GM23338 (cell line): ENCODE measurements around the gene FFAR3. TPM values are rescaled to one million over a fixed set of nuclear protein-coding genes. Genes with fewer than 3 reads are reported as not detected.

Source experiments
- ATAC-seq: fragments of 200-7000 bp; cut with Tn5 transposase; 3 replicates; pipeline ENCODE4 v1.9.1; 2020
- DNase-seq: peaks from one replicate; pipeline ENCODE4 v3.0.0-alpha.2; 2015; ENCODE audit warnings: low spot score
- H2AFZ ChIP-seq: fragments of 200-600 bp; sonication (generic); 2 replicates; pipeline ENCODE4 v1.8.0; 2016; ENCODE audit warnings: antibody characterized with exemption, mild to moderate bottlenecking, moderate library complexity
- H3F3A ChIP-seq: fragments of 200-600 bp; sonication (generic); replicated peaks from 2 replicates; pipeline ENCODE4 v1.8.0; 2017; ENCODE audit warnings: antibody characterized with exemption, mixed run types, low read depth
- H3K27ac ChIP-seq: fragments of 200-600 bp; sonication (generic); 2 replicates; pipeline ENCODE4 v1.6.1; 2016; ENCODE audit warnings: low read depth
- H3K27me3 ChIP-seq: fragments of 200-600 bp; sonication (generic); 2 replicates; pipeline ENCODE4 v1.8.0; 2016; ENCODE audit warnings: mild to moderate bottlenecking, mixed run types, moderate library complexity; ENCODE audit not compliant: insufficient read depth
- H3K36me3 ChIP-seq: fragments of 200-600 bp; sonication (generic); 2 replicates; pipeline ENCODE4 v1.8.0; 2016; ENCODE audit warnings: mild to moderate bottlenecking; ENCODE audit not compliant: insufficient read depth
- H3K4me1 ChIP-seq: fragments of 200-600 bp; sonication (generic); 2 replicates; pipeline ENCODE4 v1.8.0; 2016; ENCODE audit warnings: mild to moderate bottlenecking, moderate library complexity; ENCODE audit not compliant: insufficient read depth
- H3K4me2 ChIP-seq: fragments of 200-600 bp; sonication (generic); 2 replicates; pipeline ENCODE4 v1.7.1; 2017; ENCODE audit warnings: mixed run types
- H3K4me3 ChIP-seq: fragments of 200-600 bp; sonication (generic); 2 replicates; pipeline ENCODE4 v1.6.1; 2016; ENCODE audit warnings: mixed run types
- H3K79me2 ChIP-seq: fragments of 200-600 bp; sonication (generic); replicated peaks from 2 replicates; pipeline ENCODE4 v1.8.0; 2017; ENCODE audit warnings: mild to moderate bottlenecking; ENCODE audit not compliant: insufficient read depth
- H3K9me2 ChIP-seq: fragments of 200-600 bp; sonication (generic); 2 replicates; pipeline ENCODE4 v1.8.0; 2017; ENCODE audit not compliant: insufficient read depth
- H4K20me1 ChIP-seq: fragments of 200-600 bp; sonication (generic); replicated peaks from 2 replicates; pipeline ENCODE4 v1.8.0; 2017; ENCODE audit warnings: mild to moderate bottlenecking; ENCODE audit not compliant: insufficient read depth
- H3K27ac Mint-ChIP-seq: 2 replicates; pipeline ENCODE4 v1.8.0; 2020; ENCODE audit warnings: inconsistent platforms, mild to moderate bottlenecking, moderate library complexity, mixed read lengths
- H3K27me3 Mint-ChIP-seq: 3 replicates; pipeline ENCODE4 v1.8.0; 2022; ENCODE audit warnings: low read depth, mild to moderate bottlenecking, moderate library complexity, mixed read lengths, inconsistent platforms; ENCODE audit not compliant: insufficient read depth, poor library complexity
- H3K36me3 Mint-ChIP-seq: 3 replicates; pipeline ENCODE4 v1.8.0; 2021; ENCODE audit warnings: low read depth, mild to moderate bottlenecking, inconsistent platforms, moderate library complexity, mixed read lengths
- H3K4me1 Mint-ChIP-seq: 3 replicates; pipeline ENCODE4 v1.8.0; 2020; ENCODE audit warnings: mild to moderate bottlenecking, inconsistent platforms, mixed read lengths
- H3K4me3 Mint-ChIP-seq: 3 replicates; pipeline ENCODE4 v1.8.0; 2021; ENCODE audit warnings: moderate library complexity, mild to moderate bottlenecking, inconsistent platforms, mixed read lengths
- H3K9me3 Mint-ChIP-seq: 3 replicates; pipeline ENCODE4 v1.8.0; 2020; ENCODE audit warnings: moderate library complexity, mild to moderate bottlenecking, inconsistent platforms, mixed read lengths
- CREB1 ChIP-seq: fragments of 250-450 bp; sonication (Bioruptor Pico); IDR thresholded peaks from 2 replicates; pipeline ENCODE4 v1.5.0; 2020; ENCODE audit warnings: low read depth, mild to moderate bottlenecking, moderate library complexity
- EZH2 ChIP-seq: fragments of 200-600 bp; sonication (generic); IDR thresholded peaks from one replicate; pipeline ENCODE4 v1.8.0; 2017; ENCODE audit warnings: antibody characterized with exemption, mild to moderate bottlenecking, low read depth; ENCODE audit not compliant: unreplicated experiment
- EZH2phosphoT487 ChIP-seq: fragments of 200-600 bp; sonication (generic); IDR thresholded peaks from one replicate; pipeline ENCODE4 v1.8.1; 2018; ENCODE audit warnings: antibody characterized with exemption; ENCODE audit not compliant: unreplicated experiment
- JUNB ChIP-seq: IDR thresholded peaks from one replicate; pipeline ENCODE4 v1.6.1; 2016; ENCODE audit warnings: antibody characterized with exemption; ENCODE audit not compliant: unreplicated experiment
- NANOG ChIP-seq: IDR thresholded peaks from 2 replicates; pipeline ENCODE4 v1.6.1; 2016; ENCODE audit warnings: antibody characterized with exemption, borderline replicate concordance
- POLR2AphosphoS5 ChIP-seq: IDR thresholded peaks from 2 replicates; pipeline ENCODE4 v1.6.1; 2016; ENCODE audit warnings: antibody characterized with exemption, low read depth
- STAT1 ChIP-seq: IDR thresholded peaks from one replicate; pipeline ENCODE4 v1.6.1; 2016; ENCODE audit warnings: antibody characterized with exemption; ENCODE audit not compliant: unreplicated experiment
- ZNF114 ChIP-seq: fragments of 250-450 bp; sonication (Bioruptor Pico); IDR thresholded peaks from 2 replicates; pipeline ENCODE4 v1.5.0; 2020; ENCODE audit warnings: mild to moderate bottlenecking, moderate library complexity
- ZNF331 ChIP-seq: fragments of 250-450 bp; sonication (Bioruptor Pico); IDR thresholded peaks from 2 replicates; pipeline ENCODE4 v1.5.0; 2020; ENCODE audit warnings: low read depth, mild to moderate bottlenecking, moderate library complexity
- polyA plus RNA-seq: library from polyadenylated mRNA; unstranded; fragments of >200 nt; fragmentation: Nextera tagmentation; extraction: Ambion mirVana; gene quantifications from 2 replicates; pipeline ENCODE4 v1.2.1, GENCODE V29; 2016
- total RNA-seq: library from RNA; depleted of rRNA; stranded (reverse); fragments of >200 nt; shearing (Covaris generic); gene quantifications from 2 replicates; pipeline ENCODE4 v1.2.3, GENCODE V29; 2014
- TF ChIP-seq, protein P1 (sequence below): fragments of 250-450 bp; sonication (Bioruptor Pico); IDR thresholded peaks from 2 replicates; pipeline ENCODE4 v1.5.0; 2020; ENCODE audit warnings: mild to moderate bottlenecking, moderate library complexity
- TF ChIP-seq, protein P2 (sequence below): IDR thresholded peaks from 2 replicates; pipeline ENCODE4 v1.6.1; 2016; ENCODE audit warnings: antibody characterized with exemption
- TF ChIP-seq, protein P3 (sequence below): IDR thresholded peaks from one replicate; pipeline ENCODE4 v1.6.1; 2018; ENCODE audit warnings: antibody characterized with exemption; ENCODE audit not compliant: unreplicated experiment
- TF ChIP-seq, protein P4 (sequence below), 2 experiments: fragments of 200-600 bp in 1 of 2; sonication (generic) in 1 of 2; conservative IDR thresholded peaks; 2 replicates each; pipeline versions ENCODE4 v1.5.1 to v1.6.1; 2016 to 2017; ENCODE audit warnings: antibody characterized with exemption in 2 of 2, low read depth in 2 of 2, mild to moderate bottlenecking in 2 of 2, moderate library complexity in 1 of 2

The FFAR3 gene
- total and polyA plus RNA-seq, 2 experiments from 2014 or later = 0.35 TPM; not detected in 1

DNA sequence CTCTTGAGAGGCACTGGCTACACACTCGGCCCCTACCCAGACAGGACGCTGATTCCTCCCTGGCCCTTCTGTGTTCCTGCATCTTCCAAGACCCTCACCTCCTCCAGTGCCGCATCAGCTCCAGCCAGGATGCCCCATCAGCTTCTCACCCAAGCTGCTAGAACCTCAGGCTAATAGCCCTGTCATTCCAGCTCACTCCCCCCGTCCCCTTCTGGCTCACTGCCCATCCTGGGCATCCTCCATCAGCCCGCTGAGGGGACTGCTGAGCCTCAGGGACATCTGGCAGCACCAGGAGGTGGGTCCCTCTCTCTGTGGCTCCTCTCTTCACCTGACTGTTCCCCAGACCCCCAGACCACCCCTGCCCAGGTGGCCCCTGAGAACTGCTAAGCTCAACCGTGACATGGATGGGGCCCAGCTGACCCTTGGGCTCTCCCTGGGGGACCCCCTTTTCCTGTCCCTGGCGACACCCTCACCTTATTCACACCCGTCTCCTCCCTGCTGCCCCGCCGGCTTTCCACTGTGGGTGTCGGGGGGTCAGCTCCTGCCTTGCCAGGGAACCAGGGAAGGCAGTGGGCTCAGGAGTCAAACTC, 4.8 kb downstream of the FFAR3 start:
- DNase-seq (no peak), ATAC-seq (no peak)
- no peaks in the 10 kb centered on the region for H3K4me1 ChIP-seq
- no peak overlapping the region for H3K27ac ChIP-seq
- no peaks in the 10 kb centered on the region for H3K27me3 ChIP-seq
- no peaks in the 10 kb centered on the region for H3K9me2 ChIP-seq
- no peaks in the 10 kb centered on the region for H3K36me3 ChIP-seq
- peaks cover 3% of the 10 kb centered on the region for H3K4me1 Mint-ChIP-seq
- no peaks in the 10 kb centered on the region for H3K9me3 Mint-ChIP-seq
- no peaks in the 10 kb centered on the region for H3K27me3 Mint-ChIP-seq
- H3K4me3 ChIP-seq = no peak overlapping the region
- H4K20me1 ChIP-seq = no peaks in the 10 kb centered on the region
- TF ChIP-seq EZH2phosphoT487 = no peak
- TF ChIP-seq, protein P1, sequence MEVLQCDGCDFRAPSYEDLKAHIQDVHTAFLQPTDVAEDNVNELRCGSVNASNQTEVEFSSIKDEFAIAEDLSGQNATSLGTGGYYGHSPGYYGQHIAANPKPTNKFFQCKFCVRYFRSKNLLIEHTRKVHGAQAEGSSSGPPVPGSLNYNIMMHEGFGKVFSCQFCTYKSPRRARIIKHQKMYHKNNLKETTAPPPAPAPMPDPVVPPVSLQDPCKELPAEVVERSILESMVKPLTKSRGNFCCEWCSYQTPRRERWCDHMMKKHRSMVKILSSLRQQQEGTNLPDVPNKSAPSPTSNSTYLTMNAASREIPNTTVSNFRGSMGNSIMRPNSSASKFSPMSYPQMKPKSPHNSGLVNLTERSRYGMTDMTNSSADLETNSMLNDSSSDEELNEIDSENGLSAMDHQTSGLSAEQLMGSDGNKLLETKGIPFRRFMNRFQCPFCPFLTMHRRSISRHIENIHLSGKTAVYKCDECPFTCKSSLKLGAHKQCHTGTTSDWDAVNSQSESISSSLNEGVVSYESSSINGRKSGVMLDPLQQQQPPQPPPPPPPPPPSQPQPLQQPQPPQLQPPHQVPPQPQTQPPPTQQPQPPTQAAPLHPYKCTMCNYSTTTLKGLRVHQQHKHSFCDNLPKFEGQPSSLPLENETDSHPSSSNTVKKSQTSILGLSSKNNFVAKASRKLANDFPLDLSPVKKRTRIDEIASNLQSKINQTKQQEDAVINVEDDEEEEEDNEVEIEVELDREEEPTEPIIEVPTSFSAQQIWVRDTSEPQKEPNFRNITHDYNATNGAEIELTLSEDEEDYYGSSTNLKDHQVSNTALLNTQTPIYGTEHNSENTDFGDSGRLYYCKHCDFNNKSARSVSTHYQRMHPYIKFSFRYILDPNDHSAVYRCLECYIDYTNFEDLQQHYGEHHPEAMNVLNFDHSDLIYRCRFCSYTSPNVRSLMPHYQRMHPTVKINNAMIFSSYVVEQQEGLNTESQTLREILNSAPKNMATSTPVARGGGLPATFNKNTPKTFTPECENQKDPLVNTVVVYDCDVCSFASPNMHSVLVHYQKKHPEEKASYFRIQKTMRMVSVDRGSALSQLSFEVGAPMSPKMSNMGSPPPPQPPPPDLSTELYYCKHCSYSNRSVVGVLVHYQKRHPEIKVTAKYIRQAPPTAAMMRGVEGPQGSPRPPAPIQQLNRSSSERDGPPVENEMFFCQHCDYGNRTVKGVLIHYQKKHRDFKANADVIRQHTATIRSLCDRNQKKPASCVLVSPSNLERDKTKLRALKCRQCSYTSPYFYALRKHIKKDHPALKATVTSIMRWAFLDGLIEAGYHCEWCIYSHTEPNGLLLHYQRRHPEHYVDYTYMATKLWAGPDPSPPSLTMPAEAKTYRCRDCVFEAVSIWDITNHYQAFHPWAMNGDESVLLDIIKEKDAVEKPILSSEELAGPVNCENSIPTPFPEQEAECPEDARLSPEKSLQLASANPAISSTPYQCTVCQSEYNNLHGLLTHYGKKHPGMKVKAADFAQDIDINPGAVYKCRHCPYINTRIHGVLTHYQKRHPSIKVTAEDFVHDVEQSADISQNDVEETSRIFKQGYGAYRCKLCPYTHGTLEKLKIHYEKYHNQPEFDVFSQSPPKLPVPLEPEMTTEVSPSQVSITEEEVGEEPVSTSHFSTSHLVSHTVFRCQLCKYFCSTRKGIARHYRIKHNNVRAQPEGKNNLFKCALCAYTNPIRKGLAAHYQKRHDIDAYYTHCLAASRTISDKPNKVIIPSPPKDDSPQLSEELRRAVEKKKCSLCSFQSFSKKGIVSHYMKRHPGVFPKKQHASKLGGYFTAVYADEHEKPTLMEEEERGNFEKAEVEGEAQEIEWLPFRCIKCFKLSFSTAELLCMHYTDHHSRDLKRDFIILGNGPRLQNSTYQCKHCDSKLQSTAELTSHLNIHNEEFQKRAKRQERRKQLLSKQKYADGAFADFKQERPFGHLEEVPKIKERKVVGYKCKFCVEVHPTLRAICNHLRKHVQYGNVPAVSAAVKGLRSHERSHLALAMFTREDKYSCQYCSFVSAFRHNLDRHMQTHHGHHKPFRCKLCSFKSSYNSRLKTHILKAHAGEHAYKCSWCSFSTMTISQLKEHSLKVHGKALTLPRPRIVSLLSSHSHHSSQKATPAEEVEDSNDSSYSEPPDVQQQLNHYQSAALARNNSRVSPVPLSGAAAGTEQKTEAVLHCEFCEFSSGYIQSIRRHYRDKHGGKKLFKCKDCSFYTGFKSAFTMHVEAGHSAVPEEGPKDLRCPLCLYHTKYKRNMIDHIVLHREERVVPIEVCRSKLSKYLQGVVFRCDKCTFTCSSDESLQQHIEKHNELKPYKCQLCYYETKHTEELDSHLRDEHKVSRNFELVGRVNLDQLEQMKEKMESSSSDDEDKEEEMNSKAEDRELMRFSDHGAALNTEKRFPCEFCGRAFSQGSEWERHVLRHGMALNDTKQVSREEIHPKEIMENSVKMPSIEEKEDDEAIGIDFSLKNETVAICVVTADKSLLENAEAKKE (CRISPR knock-in tag) = no peak
- TF ChIP-seq POLR2AphosphoS5 = no peak
- no peak for TF ChIP-seq ZNF331 (CRISPR knock-in tag)
- no peak for TF ChIP-seq EZH2
- TF ChIP-seq, protein P2, sequence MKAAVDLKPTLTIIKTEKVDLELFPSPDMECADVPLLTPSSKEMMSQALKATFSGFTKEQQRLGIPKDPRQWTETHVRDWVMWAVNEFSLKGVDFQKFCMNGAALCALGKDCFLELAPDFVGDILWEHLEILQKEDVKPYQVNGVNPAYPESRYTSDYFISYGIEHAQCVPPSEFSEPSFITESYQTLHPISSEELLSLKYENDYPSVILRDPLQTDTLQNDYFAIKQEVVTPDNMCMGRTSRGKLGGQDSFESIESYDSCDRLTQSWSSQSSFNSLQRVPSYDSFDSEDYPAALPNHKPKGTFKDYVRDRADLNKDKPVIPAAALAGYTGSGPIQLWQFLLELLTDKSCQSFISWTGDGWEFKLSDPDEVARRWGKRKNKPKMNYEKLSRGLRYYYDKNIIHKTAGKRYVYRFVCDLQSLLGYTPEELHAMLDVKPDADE = no peak
- no peak for TF ChIP-seq CREB1 (CRISPR knock-in tag)
- TF ChIP-seq ZNF114 = no peak
- no peak for TF ChIP-seq NANOG
- TF ChIP-seq, protein P3, sequence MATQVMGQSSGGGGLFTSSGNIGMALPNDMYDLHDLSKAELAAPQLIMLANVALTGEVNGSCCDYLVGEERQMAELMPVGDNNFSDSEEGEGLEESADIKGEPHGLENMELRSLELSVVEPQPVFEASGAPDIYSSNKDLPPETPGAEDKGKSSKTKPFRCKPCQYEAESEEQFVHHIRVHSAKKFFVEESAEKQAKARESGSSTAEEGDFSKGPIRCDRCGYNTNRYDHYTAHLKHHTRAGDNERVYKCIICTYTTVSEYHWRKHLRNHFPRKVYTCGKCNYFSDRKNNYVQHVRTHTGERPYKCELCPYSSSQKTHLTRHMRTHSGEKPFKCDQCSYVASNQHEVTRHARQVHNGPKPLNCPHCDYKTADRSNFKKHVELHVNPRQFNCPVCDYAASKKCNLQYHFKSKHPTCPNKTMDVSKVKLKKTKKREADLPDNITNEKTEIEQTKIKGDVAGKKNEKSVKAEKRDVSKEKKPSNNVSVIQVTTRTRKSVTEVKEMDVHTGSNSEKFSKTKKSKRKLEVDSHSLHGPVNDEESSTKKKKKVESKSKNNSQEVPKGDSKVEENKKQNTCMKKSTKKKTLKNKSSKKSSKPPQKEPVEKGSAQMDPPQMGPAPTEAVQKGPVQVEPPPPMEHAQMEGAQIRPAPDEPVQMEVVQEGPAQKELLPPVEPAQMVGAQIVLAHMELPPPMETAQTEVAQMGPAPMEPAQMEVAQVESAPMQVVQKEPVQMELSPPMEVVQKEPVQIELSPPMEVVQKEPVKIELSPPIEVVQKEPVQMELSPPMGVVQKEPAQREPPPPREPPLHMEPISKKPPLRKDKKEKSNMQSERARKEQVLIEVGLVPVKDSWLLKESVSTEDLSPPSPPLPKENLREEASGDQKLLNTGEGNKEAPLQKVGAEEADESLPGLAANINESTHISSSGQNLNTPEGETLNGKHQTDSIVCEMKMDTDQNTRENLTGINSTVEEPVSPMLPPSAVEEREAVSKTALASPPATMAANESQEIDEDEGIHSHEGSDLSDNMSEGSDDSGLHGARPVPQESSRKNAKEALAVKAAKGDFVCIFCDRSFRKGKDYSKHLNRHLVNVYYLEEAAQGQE = no peak
- TF ChIP-seq JUNB = no peak
- TF ChIP-seq, protein P4, sequence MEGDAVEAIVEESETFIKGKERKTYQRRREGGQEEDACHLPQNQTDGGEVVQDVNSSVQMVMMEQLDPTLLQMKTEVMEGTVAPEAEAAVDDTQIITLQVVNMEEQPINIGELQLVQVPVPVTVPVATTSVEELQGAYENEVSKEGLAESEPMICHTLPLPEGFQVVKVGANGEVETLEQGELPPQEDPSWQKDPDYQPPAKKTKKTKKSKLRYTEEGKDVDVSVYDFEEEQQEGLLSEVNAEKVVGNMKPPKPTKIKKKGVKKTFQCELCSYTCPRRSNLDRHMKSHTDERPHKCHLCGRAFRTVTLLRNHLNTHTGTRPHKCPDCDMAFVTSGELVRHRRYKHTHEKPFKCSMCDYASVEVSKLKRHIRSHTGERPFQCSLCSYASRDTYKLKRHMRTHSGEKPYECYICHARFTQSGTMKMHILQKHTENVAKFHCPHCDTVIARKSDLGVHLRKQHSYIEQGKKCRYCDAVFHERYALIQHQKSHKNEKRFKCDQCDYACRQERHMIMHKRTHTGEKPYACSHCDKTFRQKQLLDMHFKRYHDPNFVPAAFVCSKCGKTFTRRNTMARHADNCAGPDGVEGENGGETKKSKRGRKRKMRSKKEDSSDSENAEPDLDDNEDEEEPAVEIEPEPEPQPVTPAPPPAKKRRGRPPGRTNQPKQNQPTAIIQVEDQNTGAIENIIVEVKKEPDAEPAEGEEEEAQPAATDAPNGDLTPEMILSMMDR (conservative IDR thresholded peaks at IDR 0.05; ENCODE audit: low read depth in 2 of 2) = no peak
- TF ChIP-seq STAT1 = no peak
- H3K4me3 Mint-ChIP-seq = no peak overlapping the region
- no peaks in the 10 kb centered on the region for H3K79me2 ChIP-seq
- no peak overlapping the region for H3K27ac Mint-ChIP-seq
- H3F3A ChIP-seq = no peaks in the 10 kb centered on the region
- H2AFZ ChIP-seq = no peak overlapping the region
- no peaks in the 10 kb centered on the region for H3K36me3 Mint-ChIP-seq
- H3K4me2 ChIP-seq = no peak overlapping the region
